Measurements from ENCODE around the gene LRRC46. TPM values are rescaled to one million over a fixed set of nuclear protein-coding genes. Genes with fewer than 3 reads are reported as not detected.

LRRC46 gene
- total RNA-seq, 1 experiment from 2014 or later: 0.31 TPM

- no peak overlapping the region for H4K91ac ChIP-seq (ENCODE audit: insufficient read length, low read depth, low read length)
- H3K23me2 ChIP-seq (ENCODE audit: insufficient read length, low read depth, low read length, poor library complexity, severe bottlenecking): peaks cover 10% of the 10 kb centered on the region
- no peak overlapping the region for H3K27ac ChIP-seq (ENCODE audit: insufficient read length, low read depth, low read length)
- H3K23ac ChIP-seq (ENCODE audit: insufficient read length, low read depth, low read length): no peak overlapping the region
- no peak overlapping the region for H3K4ac ChIP-seq (ENCODE audit: low read depth, low read length)
- no peak overlapping the region for H3K9ac ChIP-seq (ENCODE audit: extremely low read depth, insufficient read length, low read length)
- DNase-seq: no peak
- H3K4me1 ChIP-seq (ENCODE audit: insufficient read depth, low read length): no peaks in the 10 kb centered on the region
- no peak overlapping the region for H2BK5ac ChIP-seq (ENCODE audit: insufficient read length, low read length)
- peaks cover 3% of the 10 kb centered on the region for H3K79me1 ChIP-seq (ENCODE audit: insufficient read depth, low read depth, low read length, poor library complexity, severe bottlenecking)
- no peaks in the 10 kb centered on the region for H3K9me3 ChIP-seq (ENCODE audit: control insufficient read depth, low read depth, low read length)
- H2BK15ac ChIP-seq (ENCODE audit: low read depth, low read length): no peak overlapping the region
- no peaks in the 10 kb centered on the region for H3K27me3 ChIP-seq (ENCODE audit: insufficient read depth, low read length)
- no peak overlapping the region for H3K56ac ChIP-seq (ENCODE audit: insufficient read length, low read depth, low read length)
- H3K4me2 ChIP-seq (ENCODE audit: insufficient read depth, insufficient read length, low read length): no peak overlapping the region
- no peak overlapping the region for H3K14ac ChIP-seq (ENCODE audit: insufficient read depth, low read length)
- H2AK5ac ChIP-seq (ENCODE audit: insufficient read length, low read length): no peak overlapping the region
- Mint-ChIP-seq H3K27me3 (ENCODE audit: low read depth) (peaks cover 2% of the 10 kb centered on the region; the same call in 1 of the 2 replicates), H3K4me3 (peak overlapping the region; percentile 86 to 95), H3K27ac (peak overlapping the region in 1 of 3 experiments; percentile 19; a peak in 1 of 7 replicates), H3K4me1 (peaks cover 8 to 14% of the 10 kb centered on the region in 2 experiments), H3K36me3 (ENCODE audit: insufficient read depth in 1 of 3, low read depth in 3 of 3) (peaks cover 23 to 35% (median 32%) of the 10 kb centered on the region in 3 experiments), H3K9me3 (no peaks in the 10 kb centered on the region; a peak in 1 of 5 replicates)
- no peak for TF ChIP-seq CTCF (conservative IDR thresholded peaks at IDR 0.05)
- H4K8ac ChIP-seq (replicated peaks; ENCODE audit: insufficient read length, low read depth, low read length): no peak overlapping the region
- H3K18ac ChIP-seq (ENCODE audit: insufficient read length, low read depth, low read length): no peak overlapping the region
- no peak overlapping the region for H3T11ph ChIP-seq (ENCODE audit: low read length)
- H4K5ac ChIP-seq (ENCODE audit: insufficient read length, low read depth, low read length): no peak overlapping the region
- no CpG with 5 or more reads among the region's 3 CpGs for WGBS (ENCODE audit: extremely low coverage, insufficient read length, low lambda C conversion rate)
- no peak overlapping the region for H2BK12ac ChIP-seq (ENCODE audit: insufficient read length, low read depth, low read length)
- no peaks in the 10 kb centered on the region for H4K20me1 ChIP-seq (ENCODE audit: control insufficient read depth, insufficient read depth, insufficient read length)
- no peak overlapping the region for H2BK120ac ChIP-seq (ENCODE audit: low read depth, low read length, poor library complexity, severe bottlenecking)
- no peak overlapping the region for H2AFZ ChIP-seq (ENCODE audit: low read length)
- no peaks in the 10 kb centered on the region for H3K79me2 ChIP-seq (ENCODE audit: insufficient read depth, low read length)
- no peak overlapping the region for H2BK20ac ChIP-seq (ENCODE audit: low read depth, low read length, poor library complexity, severe bottlenecking)
These were observed 1.6 kb upstream of the LRRC46 start for GRCh38 chr17:47829870-47830269.

Measured in H9 (cell line).